ENCODE measurements around the gene ZNF276.

ZNF276 gene

DNA sequence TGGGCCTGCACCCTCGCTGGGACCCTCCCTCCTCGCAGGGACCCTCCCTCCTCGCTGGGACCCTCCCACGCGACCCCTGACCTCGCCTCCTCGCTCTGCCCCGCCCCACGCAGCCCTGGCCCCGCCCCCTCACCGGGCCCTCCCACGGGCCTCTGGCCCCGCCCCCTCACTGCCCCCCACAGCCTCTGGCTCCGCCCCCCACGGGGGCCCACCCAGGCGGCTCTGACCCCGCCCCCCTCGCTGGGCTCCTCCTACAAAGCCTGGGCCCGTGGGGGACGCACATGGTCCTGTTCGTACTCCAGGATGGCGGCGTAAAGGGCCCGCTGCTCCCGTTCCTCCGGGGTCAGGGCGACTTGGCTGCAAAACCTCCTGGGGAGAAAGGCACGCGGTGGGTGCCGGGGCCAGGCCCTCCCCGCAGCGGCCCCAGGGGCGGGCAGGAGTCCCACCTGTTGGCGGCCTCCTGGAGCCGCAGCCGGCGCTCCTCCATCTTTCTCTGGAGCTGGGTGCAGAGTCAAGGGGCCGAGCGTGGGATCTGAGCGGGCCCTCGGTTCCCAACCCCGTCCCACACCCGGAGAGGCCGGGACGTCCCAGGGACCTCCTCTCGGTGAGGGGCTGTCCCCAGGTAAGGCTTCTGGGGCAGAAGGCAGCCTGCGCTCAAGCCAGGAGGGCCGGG is 9.6 kb upstream of the ZNF276 start:
- DNase-seq (ENCODE audit: extremely low spot score), result peak; percentile 92
- ChIA-PET CTCF (interaction anchor here (1.6 kb wide), 1 partner anchor 11 kb away, joined by 4 read pairs; no protein-coding TSS in a partner anchor), POLR2A (interaction anchor here (0.6 to 1.6 kb wide), 5 partner anchors 8 to 211 kb away, joined by 3 to 4 read pairs (median 3); partner anchors contain the start of genes TCF25 and VPS9D1)
- peak; percentile 64 for TF ChIP-seq L3MBTL2 (conservative IDR thresholded peaks at IDR 0.05)
- 0 out of 2 replicates have a peak, but pooled peaks have one; percentile 36 for TF ChIP-seq ELF4 (IDR thresholded peaks at IDR 0.05)
- TF ChIP-seq ARNT (IDR thresholded peaks at IDR 0.05), result no peak
- no peak for TF ChIP-seq NFRKB (IDR thresholded peaks at IDR 0.05)

DNA sequence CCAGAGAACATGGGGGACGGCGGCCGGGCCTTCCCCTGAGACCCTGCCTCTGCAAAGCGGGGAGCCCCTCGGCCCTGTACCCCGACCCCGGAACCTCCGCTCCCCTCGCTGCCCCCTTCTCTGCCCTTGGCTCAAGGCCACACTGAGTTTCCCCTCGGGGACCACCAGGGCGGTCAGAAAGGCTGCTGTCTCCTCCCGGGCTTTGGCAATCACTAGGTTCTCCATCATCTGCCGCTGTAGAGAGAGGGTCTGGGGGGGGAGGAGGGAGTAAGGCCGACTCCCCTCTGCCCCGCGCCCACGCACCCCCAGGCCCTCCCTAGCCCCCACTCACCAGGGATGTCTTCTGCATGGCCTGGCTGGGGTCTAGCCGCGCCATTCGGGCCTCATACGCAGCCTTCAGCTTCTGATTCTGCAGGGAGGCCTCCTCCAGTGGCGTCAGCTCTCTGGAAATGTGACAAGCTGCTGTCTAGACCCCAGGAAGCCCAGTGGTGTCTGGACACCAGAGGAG is 9.0 kb upstream of the ZNF276 start:
- TF ChIP-seq LEF1 (IDR thresholded peaks at IDR 0.05; ENCODE audit: borderline replicate concordance), result no peak
- TF ChIP-seq HDGF (IDR thresholded peaks at IDR 0.05; ENCODE audit: borderline replicate concordance), result no peak
- TF ChIP-seq SUZ12 (IDR thresholded peaks at IDR 0.05), result no peak
- TF ChIP-seq BHLHE40 (IDR thresholded peaks at IDR 0.05; ENCODE audit: borderline replicate concordance), result no peak
- no peak for TF ChIP-seq FOXK2 (IDR thresholded peaks at IDR 0.05)
- TF ChIP-seq NFRKB (IDR thresholded peaks at IDR 0.05), result no peak
- TF ChIP-seq L3MBTL2 (conservative IDR thresholded peaks at IDR 0.05), result no peak
- no peak for TF ChIP-seq CTBP1 (IDR thresholded peaks at IDR 0.05; ENCODE audit: borderline replicate concordance)
- TF ChIP-seq TARDBP (IDR thresholded peaks at IDR 0.05), result no peak
- TF ChIP-seq ELF4 (IDR thresholded peaks at IDR 0.05), result no peak
- TF ChIP-seq FOXA1 (IDR thresholded peaks at IDR 0.05), result no peak
- TF ChIP-seq SP1 (IDR thresholded peaks at IDR 0.05), result no peak
- TF ChIP-seq, protein P1, sequence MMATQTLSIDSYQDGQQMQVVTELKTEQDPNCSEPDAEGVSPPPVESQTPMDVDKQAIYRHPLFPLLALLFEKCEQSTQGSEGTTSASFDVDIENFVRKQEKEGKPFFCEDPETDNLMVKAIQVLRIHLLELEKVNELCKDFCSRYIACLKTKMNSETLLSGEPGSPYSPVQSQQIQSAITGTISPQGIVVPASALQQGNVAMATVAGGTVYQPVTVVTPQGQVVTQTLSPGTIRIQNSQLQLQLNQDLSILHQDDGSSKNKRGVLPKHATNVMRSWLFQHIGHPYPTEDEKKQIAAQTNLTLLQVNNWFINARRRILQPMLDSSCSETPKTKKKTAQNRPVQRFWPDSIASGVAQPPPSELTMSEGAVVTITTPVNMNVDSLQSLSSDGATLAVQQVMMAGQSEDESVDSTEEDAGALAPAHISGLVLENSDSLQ (IDR thresholded peaks at IDR 0.05), result no peak
- TF ChIP-seq FOXM1 (IDR thresholded peaks at IDR 0.05; ENCODE audit: borderline replicate concordance), result no peak
- POLR2A ChIA-PET, result interaction anchor here (0.6 to 1.6 kb wide), 3 partner anchors 8 to 15 kb away, joined by 3 to 4 read pairs (median 4); partner anchors contain the start of gene VPS9D1
- CTCF ChIA-PET, result interaction anchor here (1.6 kb wide), 1 partner anchor 12 kb away, joined by 4 read pairs; no protein-coding TSS in a partner anchor
- no peak for DNase-seq (ENCODE audit: extremely low spot score)

DNA sequence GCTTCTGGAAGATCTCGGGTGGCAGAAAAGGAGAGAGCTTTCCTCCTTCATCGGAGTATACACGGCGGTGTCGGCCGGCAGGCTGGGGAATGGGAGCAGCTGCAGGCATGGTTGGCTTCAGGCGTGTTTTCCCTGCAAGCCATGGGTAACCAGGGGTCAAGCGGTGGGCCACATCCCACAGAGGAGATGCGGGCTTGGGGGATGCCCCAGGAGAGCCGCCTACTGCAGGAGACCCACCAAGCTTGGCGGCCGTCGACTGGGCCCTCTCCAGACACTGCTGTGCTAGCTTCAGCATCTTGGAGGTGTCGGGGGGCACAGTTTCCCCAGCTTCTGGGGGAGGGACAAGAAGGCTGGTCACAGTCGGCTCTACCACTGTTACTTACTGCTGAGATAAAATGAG is 4.8 kb upstream of the ZNF276 start:
- TF ChIP-seq HDGF (IDR thresholded peaks at IDR 0.05; ENCODE audit: borderline replicate concordance), result no peak
- TF ChIP-seq ARNT (IDR thresholded peaks at IDR 0.05), result no peak
- no peak for TF ChIP-seq TARDBP (IDR thresholded peaks at IDR 0.05)
- TF ChIP-seq CTBP1 (IDR thresholded peaks at IDR 0.05; ENCODE audit: borderline replicate concordance), result no peak
- no peak for TF ChIP-seq SP1 (IDR thresholded peaks at IDR 0.05)
- TF ChIP-seq FOXA1 (IDR thresholded peaks at IDR 0.05), result no peak
- TF ChIP-seq FOXK2 (IDR thresholded peaks at IDR 0.05), result no peak
- no peak for TF ChIP-seq ZNF384 (IDR thresholded peaks at IDR 0.05)
- POLR2A ChIA-PET, result interaction anchor here (2.2 kb wide), 1 partner anchor 10 kb away, joined by 14 read pairs; no protein-coding TSS in a partner anchor
- CTCF ChIA-PET, result no interaction called here
- no peak for DNase-seq (ENCODE audit: extremely low spot score)

DNA sequence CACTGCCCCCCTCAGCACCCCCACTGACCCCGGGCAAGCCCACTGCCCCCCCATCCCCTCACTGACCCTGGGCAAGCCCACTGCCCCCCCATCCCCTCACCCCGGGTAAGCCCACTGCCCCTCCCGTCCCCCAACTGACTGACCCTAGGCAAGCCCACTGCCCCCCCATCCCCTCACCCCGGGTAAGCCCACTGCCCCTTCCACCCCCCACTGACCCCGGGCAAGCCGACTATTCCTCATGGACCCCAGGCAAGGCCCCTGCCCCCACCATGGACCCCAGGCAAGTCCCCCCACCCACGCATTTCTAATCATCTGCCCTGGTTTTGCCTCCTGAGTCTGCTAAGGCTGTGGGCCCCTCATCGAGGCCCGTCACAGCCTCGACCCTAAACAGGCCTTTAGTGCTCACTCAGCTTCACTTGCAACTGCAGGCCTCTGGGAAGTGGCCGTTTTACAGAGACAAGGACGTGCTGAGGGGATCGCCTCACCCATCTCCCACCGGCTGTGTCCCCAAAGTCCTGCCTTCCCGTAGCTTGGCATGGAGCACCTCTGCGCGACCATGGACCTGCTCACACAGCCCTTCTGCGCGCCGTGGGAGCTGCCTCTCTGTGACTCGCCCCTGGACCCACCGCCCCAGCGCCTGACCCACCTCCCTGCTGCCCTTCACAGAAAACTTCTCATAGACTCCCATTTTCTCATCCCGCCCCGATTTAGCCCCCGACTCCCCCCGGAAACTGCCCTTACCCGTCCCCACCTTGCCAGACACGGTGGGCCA is 4.2 kb upstream of the ZNF276 start:
- ChIA-PET CTCF (interaction anchor here (0.7 kb wide), 1 partner anchor 12 kb away, joined by 5 read pairs; no protein-coding TSS in a partner anchor), POLR2A (interaction anchor here (2.2 kb wide), 1 partner anchor 10 kb away, joined by 14 read pairs; no protein-coding TSS in a partner anchor)

DNA sequence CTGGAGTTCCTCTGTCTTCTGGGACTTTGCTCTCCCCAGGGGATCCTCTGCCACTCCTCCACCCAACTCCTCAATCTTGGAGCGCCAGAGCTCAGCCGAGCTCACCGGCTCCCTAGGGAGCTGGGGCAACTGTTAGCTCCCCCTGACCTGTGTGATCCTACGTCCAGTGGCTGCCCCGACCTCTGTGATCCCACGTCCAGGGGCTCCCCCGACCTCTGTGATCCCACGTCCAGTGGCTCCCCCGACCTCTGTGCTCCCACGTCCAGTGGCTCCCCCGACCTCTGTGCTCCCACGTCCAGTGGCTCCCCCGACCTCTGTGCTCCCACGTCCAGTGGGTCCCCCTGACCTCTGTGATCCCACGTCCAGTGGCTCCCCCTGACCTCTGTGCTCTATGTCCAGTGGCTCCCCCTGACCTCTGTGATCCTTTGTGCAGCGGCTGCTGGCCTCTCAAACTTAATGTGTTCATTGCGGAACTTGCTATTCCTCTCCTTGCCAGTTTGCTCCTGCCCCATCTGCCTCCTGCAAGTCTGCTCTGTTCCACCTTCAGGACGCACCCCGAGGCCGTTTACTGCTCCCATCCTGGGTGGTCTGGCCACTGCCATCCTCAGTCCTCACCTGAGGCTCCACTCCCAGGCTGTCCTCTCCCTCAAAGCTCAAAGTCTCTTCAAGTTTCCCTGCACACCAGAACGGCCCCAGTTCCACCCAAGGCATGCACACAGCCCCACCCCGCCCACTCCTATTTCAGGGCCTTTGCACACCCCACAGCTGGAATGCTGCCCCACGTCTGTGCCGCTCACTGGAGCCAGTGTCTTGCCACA is 3.4 kb upstream of the ZNF276 start:
- TF ChIP-seq BHLHE40 (IDR thresholded peaks at IDR 0.05; ENCODE audit: borderline replicate concordance) (no peak), FOXM1 (IDR thresholded peaks at IDR 0.05; ENCODE audit: borderline replicate concordance) (no peak), SUZ12 (IDR thresholded peaks at IDR 0.05) (no peak), SP1 (IDR thresholded peaks at IDR 0.05) (no peak), TARDBP (IDR thresholded peaks at IDR 0.05) (no peak), FOXK2 (IDR thresholded peaks at IDR 0.05) (no peak), ARNT (IDR thresholded peaks at IDR 0.05) (no peak)
- POLR2A ChIA-PET, result interaction anchor here (2.2 kb wide), 1 partner anchor 11 kb away, joined by 14 read pairs; no protein-coding TSS in a partner anchor
- CTCF ChIA-PET, result interaction anchor here (0.7 kb wide), 1 partner anchor 12 kb away, joined by 5 read pairs; no protein-coding TSS in a partner anchor
- no peak for DNase-seq (ENCODE audit: extremely low spot score)

More for the DNA sequence above, 4.2 kb upstream of the ZNF276 start:
- no peak for DNase-seq (ENCODE audit: extremely low spot score)
- TF ChIP-seq FOXK2 (IDR thresholded peaks at IDR 0.05), result no peak
- no peak for TF ChIP-seq SUZ12 (IDR thresholded peaks at IDR 0.05)
- no peak for TF ChIP-seq FOXA1 (IDR thresholded peaks at IDR 0.05)

DNA sequence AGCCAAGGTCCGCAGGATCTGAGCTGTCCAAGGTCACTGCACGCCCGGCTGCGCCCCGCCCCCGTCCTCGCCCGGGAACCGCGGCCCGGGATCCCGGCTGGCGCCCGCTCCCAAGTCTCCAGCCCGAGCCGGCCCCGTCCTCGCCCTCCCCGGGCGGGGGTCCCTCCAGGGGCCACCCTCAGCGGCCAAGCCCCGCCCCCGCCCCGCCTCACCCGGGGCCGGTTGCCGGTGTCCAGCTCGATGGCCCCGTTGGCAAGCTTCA is 855 bp upstream of the ZNF276 start:
- ChIA-PET CTCF (no interaction called here), POLR2A (interaction anchor here (0.6 to 1.5 kb wide), 6 partner anchors 9 to 27 kb away, joined by 3 to 8 read pairs (median 4); partner anchors contain the start of gene SPATA2L)
- no peak for TF ChIP-seq BHLHE40 (IDR thresholded peaks at IDR 0.05; ENCODE audit: borderline replicate concordance)
- no peak for TF ChIP-seq CTBP1 (IDR thresholded peaks at IDR 0.05; ENCODE audit: borderline replicate concordance)
- no peak for TF ChIP-seq SP1 (IDR thresholded peaks at IDR 0.05)
- TF ChIP-seq FOXA1 (IDR thresholded peaks at IDR 0.05), result no peak
- no peak for TF ChIP-seq ELF4 (IDR thresholded peaks at IDR 0.05)
- no peak for TF ChIP-seq LEF1 (IDR thresholded peaks at IDR 0.05; ENCODE audit: borderline replicate concordance)
- no peak for TF ChIP-seq ZNF384 (IDR thresholded peaks at IDR 0.05)
- DNase-seq (ENCODE audit: extremely low spot score), result peak; percentile 39

All from HEK293T (cell line).